Spleen (tissue), 7 donors: ENCODE measurements around the gene FLACC1.
"Not testable (repeated sequence)": the region's sequence is repeated elsewhere in the genome, so short reads cannot be mapped to it uniquely, and the experiment has no call there.

ENCODE experiments used
- CTCF ChIP-seq, 11 experiments: fragments of 200-600 bp in 7 of 11; fragments of 450-650 bp in 4 of 11; sonication (generic) in 4 of 11; IDR thresholded peaks in 8 of 11; conservative IDR thresholded peaks in 3 of 11; 1 replicate in 7 of 11; 2 replicates in 4 of 11; pipeline versions ENCODE4 v1.4.0 to v1.8.0; 2016 to 2021; ENCODE audit warnings: antibody characterized with exemption in 11 of 11, inconsistent platforms in 4 of 11, mild to moderate bottlenecking in 1 of 11
- POLR2AphosphoS5 ChIP-seq, 3 donors: sonication (generic); formaldehyde crosslinking; IDR thresholded peaks; one replicate each; pipeline ENCODE4 v1.5.1; 2017; ENCODE audit warnings: antibody characterized with exemption in 3 of 3
- donor health status: DM: no; HTN: no; CAD: no; lungs with moderate emphysema.
- donor health status: DM: no; HTN: no; CAD: no.
- donor health status: DM: no; HTN: no; CAD: no.

GRCh38 chr2:201290457-201291148, 66.5 kb downstream of the FLACC1 start:
- TF ChIP-seq CTCF (IDR thresholded peaks at IDR 0.05 in 8 of 11, conservative IDR thresholded peaks at IDR 0.05 in 3 of 11): not testable (repeated sequence)
- TF ChIP-seq POLR2AphosphoS5 (IDR thresholded peaks at IDR 0.05): peak in 1 of 3 donors; percentile 46
